DND-41 (cell line): ENCODE results near the gene TRIM14.

ENCODE experiments used
- ATAC-seq: fragments of 200-7000 bp; cut with Tn5 transposase; 3 replicates; pipeline ENCODE4 v1.9.1; 2021; ENCODE audit warnings: low read depth; ENCODE audit not compliant: insufficient read depth
- DNase-seq: peaks from one replicate; pipeline ENCODE4 v3.0.0-alpha.2; 2020
- H2AFZ ChIP-seq: 2 replicates; pipeline ENCODE4 v1.6.0; 2012; ENCODE audit warnings: low read depth, low read length
- H3K27ac ChIP-seq: 2 replicates; pipeline ENCODE4 v1.5.1; 2012; ENCODE audit warnings: low read length, inconsistent platforms
- H3K27me3 ChIP-seq: fragments of 200-600 bp; sonication (generic); 2 replicates; pipeline ENCODE4 v1.6.0; 2012; ENCODE audit warnings: low read length, mild to moderate bottlenecking, inconsistent platforms; ENCODE audit not compliant: insufficient read depth, poor library complexity
- H3K36me3 ChIP-seq: 2 replicates; pipeline ENCODE4 v1.5.1; 2012; ENCODE audit warnings: low read length, inconsistent platforms; ENCODE audit not compliant: insufficient read depth
- H3K4me1 ChIP-seq: 2 replicates; pipeline ENCODE4 v1.5.1; 2012; ENCODE audit warnings: mild to moderate bottlenecking, low read length; ENCODE audit not compliant: insufficient read depth
- H3K4me2 ChIP-seq: 2 replicates; pipeline ENCODE4 v1.6.0; 2012; ENCODE audit warnings: mild to moderate bottlenecking, moderate library complexity, low read length, inconsistent platforms; ENCODE audit not compliant: insufficient read depth
- H3K4me3 ChIP-seq, 2 experiments: fragments of 200-600 bp in 1 of 2; shearing (Covaris generic) in 1 of 2; 2 replicates each; pipeline ENCODE4 v1.5.1; 2012 to 2016; ENCODE audit warnings: inconsistent platforms in 2 of 2, low read length in 2 of 2, mild to moderate bottlenecking in 2 of 2, low read depth in 1 of 2, moderate library complexity in 1 of 2
- H3K79me2 ChIP-seq: 2 replicates; pipeline ENCODE4 v1.6.0; 2012; ENCODE audit warnings: low read length, inconsistent platforms; ENCODE audit not compliant: insufficient read depth
- H3K9ac ChIP-seq: 2 replicates; pipeline ENCODE4 v1.6.0; 2012; ENCODE audit warnings: low read depth, mild to moderate bottlenecking, inconsistent platforms, low read length, moderate library complexity
- H3K9me3 ChIP-seq: 2 replicates; pipeline ENCODE4 v1.5.1; 2012; ENCODE audit warnings: low read length, moderate library complexity, mild to moderate bottlenecking, inconsistent platforms; ENCODE audit not compliant: insufficient read depth, severe bottlenecking
- H4K20me1 ChIP-seq: 2 replicates; pipeline ENCODE4 v1.6.0; 2012; ENCODE audit warnings: low read length; ENCODE audit not compliant: insufficient read depth
- EZH2 ChIP-seq: IDR thresholded peaks from 3 replicates; pipeline ENCODE4 v1.6.1; 2012; ENCODE audit warnings: borderline replicate concordance, low read depth, mild to moderate bottlenecking, moderate library complexity, low read length, inconsistent platforms; ENCODE audit not compliant: severe bottlenecking
- TF ChIP-seq, protein P1 (sequence below): IDR thresholded peaks from 2 replicates; pipeline ENCODE4 v1.5.1; 2012; ENCODE audit warnings: borderline replicate concordance, low read length, moderate library complexity, mild to moderate bottlenecking; ENCODE audit not compliant: poor library complexity, severe bottlenecking; ENCODE audit errors: extremely low read depth

TRIM14 gene

DNA sequence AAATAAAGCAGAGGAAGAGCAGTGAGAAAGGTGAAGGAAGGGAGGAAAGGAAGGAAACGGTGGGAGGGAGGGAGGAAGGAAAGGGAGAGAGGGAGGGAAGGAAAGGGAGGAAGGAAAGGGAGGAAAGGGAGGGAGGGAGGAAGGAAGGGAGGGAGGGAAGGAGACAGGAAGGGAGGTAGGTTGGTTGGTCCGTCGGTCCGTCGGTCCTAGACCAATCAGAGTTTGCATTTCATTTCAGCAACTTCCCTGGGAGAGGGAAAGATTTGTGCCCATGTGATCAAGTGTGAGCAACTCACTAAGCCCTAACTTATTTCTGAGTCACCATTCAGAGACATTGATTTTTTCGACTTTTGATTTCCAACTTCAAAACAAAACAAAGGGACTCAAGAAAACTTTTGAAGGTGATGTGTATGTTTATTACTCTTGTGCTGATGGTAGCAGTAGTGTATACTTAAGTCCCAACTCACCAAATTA lies 43.7 kb downstream of the TRIM14 start:
- TF ChIP-seq EZH2: no peak
- TF ChIP-seq, protein P1, sequence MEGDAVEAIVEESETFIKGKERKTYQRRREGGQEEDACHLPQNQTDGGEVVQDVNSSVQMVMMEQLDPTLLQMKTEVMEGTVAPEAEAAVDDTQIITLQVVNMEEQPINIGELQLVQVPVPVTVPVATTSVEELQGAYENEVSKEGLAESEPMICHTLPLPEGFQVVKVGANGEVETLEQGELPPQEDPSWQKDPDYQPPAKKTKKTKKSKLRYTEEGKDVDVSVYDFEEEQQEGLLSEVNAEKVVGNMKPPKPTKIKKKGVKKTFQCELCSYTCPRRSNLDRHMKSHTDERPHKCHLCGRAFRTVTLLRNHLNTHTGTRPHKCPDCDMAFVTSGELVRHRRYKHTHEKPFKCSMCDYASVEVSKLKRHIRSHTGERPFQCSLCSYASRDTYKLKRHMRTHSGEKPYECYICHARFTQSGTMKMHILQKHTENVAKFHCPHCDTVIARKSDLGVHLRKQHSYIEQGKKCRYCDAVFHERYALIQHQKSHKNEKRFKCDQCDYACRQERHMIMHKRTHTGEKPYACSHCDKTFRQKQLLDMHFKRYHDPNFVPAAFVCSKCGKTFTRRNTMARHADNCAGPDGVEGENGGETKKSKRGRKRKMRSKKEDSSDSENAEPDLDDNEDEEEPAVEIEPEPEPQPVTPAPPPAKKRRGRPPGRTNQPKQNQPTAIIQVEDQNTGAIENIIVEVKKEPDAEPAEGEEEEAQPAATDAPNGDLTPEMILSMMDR: no peak
- no peak overlapping the region for H3K4me2 ChIP-seq
- no peaks in the 10 kb centered on the region for H3K9me3 ChIP-seq
- peak overlapping the region; percentile 49 for H3K27ac ChIP-seq
- H3K79me2 ChIP-seq: 0 out of 2 replicates have a peak, but pooled peaks cover 6% of the 10 kb centered on the region
- no peak overlapping the region for H2AFZ ChIP-seq
- no peak overlapping the region for H3K9ac ChIP-seq
- no peaks in the 10 kb centered on the region for H3K27me3 ChIP-seq
- H3K4me1 ChIP-seq: peaks cover 8% of the 10 kb centered on the region
- no peak overlapping the region for H3K4me3 ChIP-seq
- no peak for DNase-seq
- H4K20me1 ChIP-seq: no peaks in the 10 kb centered on the region
- no peak for ATAC-seq
- H3K36me3 ChIP-seq: peaks cover 17% of the 10 kb centered on the region; the same call in 1 of the 2 replicates

DNA sequence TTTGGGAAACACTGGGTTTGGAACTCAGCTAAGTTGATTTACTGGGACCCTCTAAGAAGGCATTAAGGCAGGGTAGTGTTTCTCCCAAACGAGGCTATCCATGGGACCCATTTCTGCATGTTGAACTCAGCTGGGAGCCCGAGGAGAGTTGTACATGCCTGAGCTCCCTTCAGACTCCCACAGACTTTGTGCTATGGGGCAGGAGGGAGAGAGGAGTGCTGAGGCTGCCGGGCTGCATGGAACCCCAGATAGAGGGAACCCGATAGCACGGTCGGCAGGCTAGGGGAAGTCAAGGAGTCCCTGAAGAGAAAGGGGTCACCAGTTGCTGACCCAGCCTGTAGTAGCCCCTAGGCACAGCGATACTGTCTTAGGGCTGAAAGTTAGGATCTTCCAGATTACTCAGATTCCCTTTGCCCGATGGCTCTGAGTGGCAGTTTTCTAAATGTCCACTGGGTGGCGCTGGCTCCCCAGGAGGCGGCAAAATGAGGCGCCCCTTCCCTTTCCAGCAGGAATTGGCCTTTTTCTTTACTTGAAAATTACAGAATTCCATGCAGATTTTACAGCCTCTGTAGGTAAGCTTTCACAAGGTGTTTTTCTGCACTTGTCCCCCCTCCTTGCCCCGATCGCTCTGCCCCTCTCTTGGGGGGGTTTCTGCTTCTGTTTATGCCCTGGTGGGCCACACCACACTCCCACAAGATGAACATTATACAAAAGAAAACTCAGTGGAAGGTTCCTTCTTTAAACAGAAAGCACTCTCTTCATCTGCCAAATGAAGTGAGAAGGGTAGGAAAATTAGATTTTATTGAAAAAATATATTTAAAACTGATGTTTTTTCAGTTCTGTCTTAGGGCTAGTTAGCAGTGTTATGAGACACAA lies 44.7 kb downstream of the TRIM14 start:
- H3K4me2 ChIP-seq: no peak overlapping the region
- H3K9me3 ChIP-seq: no peaks in the 10 kb centered on the region
- 0 out of 2 replicates have a peak overlapping the region, but pooled peaks have one; percentile 17 for H3K9ac ChIP-seq
- no peaks in the 10 kb centered on the region for H4K20me1 ChIP-seq
- H3K27ac ChIP-seq: peak overlapping the region; percentile 67
- peaks cover 8% of the 10 kb centered on the region for H3K4me1 ChIP-seq
- peaks cover 14% of the 10 kb centered on the region; the same call in 1 of the 2 replicates for H3K36me3 ChIP-seq
- DNase-seq (peak; percentile 68), ATAC-seq (peak; percentile 80)
- no peaks in the 10 kb centered on the region for H3K27me3 ChIP-seq
- TF ChIP-seq, protein P1: peak; percentile 89
- no peak for TF ChIP-seq EZH2
- H3K4me3 ChIP-seq: no peak overlapping the region
- peak overlapping the region; percentile 72 for H2AFZ ChIP-seq
- H3K79me2 ChIP-seq: 0 out of 2 replicates have a peak, but pooled peaks cover 8% of the 10 kb centered on the region

DNA sequence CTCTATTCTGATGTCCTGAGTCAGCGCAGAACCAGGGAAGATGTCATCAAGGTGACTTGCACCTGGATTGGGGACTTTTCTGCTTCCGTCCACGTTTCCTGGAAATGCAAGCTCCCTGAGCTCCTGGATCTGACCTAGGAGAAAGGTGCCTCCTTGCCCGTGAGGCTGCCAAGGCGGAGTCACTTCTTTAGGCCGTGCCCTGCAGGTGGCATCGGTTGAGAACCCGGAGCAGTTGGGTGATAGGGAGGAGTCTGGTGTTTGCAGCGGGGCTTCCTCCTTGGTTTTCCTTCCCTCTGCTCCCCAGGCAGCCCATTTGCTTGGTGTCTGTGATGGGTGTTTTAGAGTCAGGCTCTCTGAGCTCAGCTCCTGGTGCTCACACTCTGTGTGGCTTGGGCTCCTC lies 47.3 kb downstream of the TRIM14 start:
- DNase-seq: no peak
- Histone ChIP-seq H3K4me2 (no peak overlapping the region), H3K79me2 (peaks cover 10% of the 10 kb centered on the region; the same call in 1 of the 2 replicates)

More for the DNA sequence above, 47.3 kb downstream of the TRIM14 start:
- Histone ChIP-seq H3K4me1 (peaks cover 8% of the 10 kb centered on the region), H3K4me3 (no peak overlapping the region), H3K36me3 (peaks cover 6% of the 10 kb centered on the region; the same call in 1 of the 2 replicates), H3K9ac (no peak overlapping the region), H3K9me3 (no peaks in the 10 kb centered on the region), H2AFZ (no peak overlapping the region), H3K27me3 (no peaks in the 10 kb centered on the region), H3K27ac (no peak overlapping the region), H4K20me1 (no peaks in the 10 kb centered on the region)
- TF ChIP-seq EZH2: no peak
- TF ChIP-seq, protein P1: no peak
- ATAC-seq: no peak
